ENCODE data around the gene BIRC2.

- no peak for TF ChIP-seq CTCF (IDR thresholded peaks at IDR 0.05; ENCODE audit: low read depth, low read length, poor library complexity, severe bottlenecking)
- TF ChIP-seq EZH2phosphoT487 (IDR thresholded peaks at IDR 0.05; ENCODE audit: borderline replicate concordance, low read length) = no peak
Observed at GRCh38 chr11:102414559-102414958, 67.5 kb downstream of the BIRC2 start.
